ENCODE results near the gene FBXO3.
A peak's percentile ranks its signal among the peaks of the same experiment; 100 is the strongest.

The FBXO3 gene

GRCh38 chr11:33696411-33696810, 77.9 kb downstream of the FBXO3 start:
- CTCF ChIA-PET: no interaction called here
- POLR2A ChIA-PET: no interaction called here
- no peak for TF ChIP-seq PKNOX1 (IDR thresholded peaks at IDR 0.05)
- TF ChIP-seq LEF1 (IDR thresholded peaks at IDR 0.05; ENCODE audit: borderline replicate concordance): no peak
- DNase-seq (ENCODE audit: extremely low spot score): no peak

- ChIA-PET POLR2A (no interaction called here), CTCF (interaction anchor here (0.6 kb wide), 1 partner anchor 507 kb away, joined by 3 read pairs; no protein-coding TSS in a partner anchor)
- DNase-seq (ENCODE audit: extremely low spot score): no peak
- TF ChIP-seq HDGF (IDR thresholded peaks at IDR 0.05; ENCODE audit: borderline replicate concordance) (no peak), FOXM1 (IDR thresholded peaks at IDR 0.05; ENCODE audit: borderline replicate concordance) (no peak)
Measured at GRCh38 chr11:33695051-33695566, 79.2 kb downstream of the FBXO3 start.

- TF ChIP-seq ARNT (IDR thresholded peaks at IDR 0.05) (no peak), LEF1 (IDR thresholded peaks at IDR 0.05; ENCODE audit: borderline replicate concordance) (no peak), PKNOX1 (IDR thresholded peaks at IDR 0.05) (no peak), HDGF (IDR thresholded peaks at IDR 0.05; ENCODE audit: borderline replicate concordance) (no peak), ZNF384 (IDR thresholded peaks at IDR 0.05) (no peak), FOXK2 (IDR thresholded peaks at IDR 0.05) (no peak), SP1 (IDR thresholded peaks at IDR 0.05) (no peak), TARDBP (IDR thresholded peaks at IDR 0.05) (no peak), FOXA1 (IDR thresholded peaks at IDR 0.05) (no peak), CTBP1 (IDR thresholded peaks at IDR 0.05; ENCODE audit: borderline replicate concordance) (no peak)
- DNase-seq (ENCODE audit: extremely low spot score): no peak
- CTCF ChIA-PET: no interaction called here
- POLR2A ChIA-PET: no interaction called here
Measured at GRCh38 chr11:33694346-33695050, 79.8 kb downstream of the FBXO3 start.

GRCh38 chr11:33692541-33692940, 81.8 kb downstream of the FBXO3 start:
- CTCF ChIA-PET: no interaction called here
- POLR2A ChIA-PET: interaction anchor here (0.9 to 1.2 kb wide), 2 partner anchors 17 to 44 kb away, joined by 3 read pairs; partner anchors contain the start of gene CD59
- TF ChIP-seq FOXA1 (IDR thresholded peaks at IDR 0.05) (no peak), FOXK2 (IDR thresholded peaks at IDR 0.05) (no peak), ELF4 (IDR thresholded peaks at IDR 0.05) (no peak), L3MBTL2 (conservative IDR thresholded peaks at IDR 0.05) (no peak), ZNF384 (IDR thresholded peaks at IDR 0.05) (no peak), SP1 (IDR thresholded peaks at IDR 0.05) (no peak), HDGF (IDR thresholded peaks at IDR 0.05; ENCODE audit: borderline replicate concordance) (no peak), NFRKB (IDR thresholded peaks at IDR 0.05) (no peak), CTBP1 (IDR thresholded peaks at IDR 0.05; ENCODE audit: borderline replicate concordance) (no peak), SUZ12 (IDR thresholded peaks at IDR 0.05) (no peak), PKNOX1 (IDR thresholded peaks at IDR 0.05) (no peak), FOXM1 (IDR thresholded peaks at IDR 0.05; ENCODE audit: borderline replicate concordance) (no peak)
- DNase-seq (ENCODE audit: extremely low spot score): no peak

- TF ChIP-seq ZNF384 (IDR thresholded peaks at IDR 0.05) (peak; percentile 55), FOXA1 (IDR thresholded peaks at IDR 0.05) (no peak)
- CTCF ChIA-PET: interaction anchor here (1.0 to 1.3 kb wide), 2 partner anchors 8 to 50 kb away, joined by 3 to 4 read pairs; no protein-coding TSS in a partner anchor
- POLR2A ChIA-PET: interaction anchor here (0.7 to 1.2 kb wide), 3 partner anchors 9 to 44 kb away, joined by 3 read pairs; partner anchors contain the start of genes C11orf91 and CD59
- no peak for DNase-seq (ENCODE audit: extremely low spot score)
Measured at GRCh38 chr11:33692013-33692504, 82.3 kb downstream of the FBXO3 start.

GRCh38 chr11:33691066-33691864, 83.1 kb downstream of the FBXO3 start:
- CTCF ChIA-PET: interaction anchor here (0.6 to 1.3 kb wide), 4 partner anchors 9 to 51 kb away, joined by 3 to 6 read pairs (median 4); partner anchors contain the start of gene CD59

More at GRCh38 chr11:33691066-33691864, 83.1 kb downstream of the FBXO3 start:
- POLR2A ChIA-PET: interaction anchor here (0.7 to 1.2 kb wide), 2 partner anchors 10 to 45 kb away, joined by 3 read pairs; partner anchors contain the start of genes C11orf91 and CD59
- TF ChIP-seq NFRKB (IDR thresholded peaks at IDR 0.05): no peak
- TF ChIP-seq BHLHE40 (IDR thresholded peaks at IDR 0.05; ENCODE audit: borderline replicate concordance): no peak
- TF ChIP-seq ARNT (IDR thresholded peaks at IDR 0.05): no peak
- no peak for TF ChIP-seq CTBP1 (IDR thresholded peaks at IDR 0.05; ENCODE audit: borderline replicate concordance)
- no peak for TF ChIP-seq PKNOX1 (IDR thresholded peaks at IDR 0.05)
- DNase-seq (ENCODE audit: extremely low spot score): no peak
